ENCODE data around the gene CA14.
"Not testable (repeated sequence)": the region's sequence is repeated elsewhere in the genome, so short reads cannot be mapped to it uniquely, and the experiment has no call there.

CA14 gene

GRCh38 chr1:150257624-150258585, at the start of gene CA14:
CA14 (plus strand) TSS chr1:150257774; CDS start chr1:150258129, 355 bp downstream.
- no peak for DNase-seq

- DNase-seq, result not testable (repeated sequence)
Measured at GRCh38 chr1:150208460-150208859, 49.1 kb upstream of the CA14 start.

- no peak for DNase-seq
Measured at GRCh38 chr1:150210091-150210490, 47.5 kb upstream of the CA14 start.

- no peak for DNase-seq
Measured at GRCh38 chr1:150210706-150211105, 46.9 kb upstream of the CA14 start.

GRCh38 chr1:150212070-150212469, 45.5 kb upstream of the CA14 start:
- no peak for DNase-seq

GRCh38 chr1:150213170-150214098, 44.1 kb upstream of the CA14 start:
- DNase-seq, result peak; percentile 90

- not testable (repeated sequence) for DNase-seq
Measured at GRCh38 chr1:150214099-150214756, 43.3 kb upstream of the CA14 start.

- DNase-seq, result not testable (repeated sequence)
Measured at GRCh38 chr1:150215855-150216254, 41.7 kb upstream of the CA14 start.

- no peak for DNase-seq
Measured at GRCh38 chr1:150221552-150221951, 36.0 kb upstream of the CA14 start.

GRCh38 chr1:150224983-150225382, 32.6 kb upstream of the CA14 start:
- DNase-seq, result no peak

- no peak for DNase-seq
Measured at GRCh38 chr1:150225546-150225945, 32.0 kb upstream of the CA14 start.

- no peak for DNase-seq
Measured at GRCh38 chr1:150226486-150226885, 31.1 kb upstream of the CA14 start.

- DNase-seq, result no peak
Measured at GRCh38 chr1:150227228-150227627, 30.3 kb upstream of the CA14 start.

GRCh38 chr1:150228246-150228645, 29.3 kb upstream of the CA14 start:
- not testable (repeated sequence) for DNase-seq

GRCh38 chr1:150232921-150233320, 24.7 kb upstream of the CA14 start:
- DNase-seq, result not testable (repeated sequence)

- DNase-seq, result peak; percentile 61
Measured at GRCh38 chr1:150233359-150234308, 23.9 kb upstream of the CA14 start.

GRCh38 chr1:150234309-150234565, 23.3 kb upstream of the CA14 start:
- no peak for DNase-seq

GRCh38 chr1:150234566-150235293, 22.8 kb upstream of the CA14 start:
- DNase-seq, result peak; percentile 90

- peak; percentile 26 for DNase-seq
Measured at GRCh38 chr1:150235294-150235851, 22.2 kb upstream of the CA14 start.

- DNase-seq, result peak; percentile 92
Measured at GRCh38 chr1:150235852-150236613, 21.5 kb upstream of the CA14 start, which contains the start of gene ANP32E. ANP32E (minus strand) TSS chr1:150236112; CDS start chr1:150235786, 326 bp downstream.

Data from stimulated activated naive CD4-positive, alpha-beta T cell treated with Interleukin-2 at 50 U/mL for 16 hours (primary cell).